BJ (cell line): ENCODE results near the gene PRPSAP1. TPM values are rescaled to one million over a fixed set of nuclear protein-coding genes. Genes with fewer than 3 reads are reported as not detected.

ENCODE experiments used
- CTCF ChIA-PET: fragments of 350-600 bp; formaldehyde crosslinking; extraction: SDS; loops from one replicate; lab custom pipeline; 2021; ENCODE audit warnings: antibody characterized with exemption, inconsistent platforms; lab: Yijun Ruan, JAX
- POLR2A ChIA-PET: fragments of 300-600 bp; sonication (Branson Sonifier 250); formaldehyde crosslinking; extraction: SDS; loops from one replicate; lab custom pipeline; 2021; ENCODE audit warnings: antibody characterized with exemption; lab: Charles Lee
- DNase-seq: peaks from one replicate; pipeline ENCODE4 v3.0.0-alpha.2; 2011; ENCODE audit warnings: low read depth
- H3K27me3 ChIP-seq: 2 replicates; pipeline ENCODE4 v1.6.0; 2011; ENCODE audit warnings: low read length; ENCODE audit not compliant: control insufficient read depth, insufficient read depth
- H3K36me3 ChIP-seq: 2 replicates; pipeline ENCODE4 v1.5.1; 2011; ENCODE audit warnings: low read length; ENCODE audit not compliant: control insufficient read depth, insufficient read depth
- H3K4me3 ChIP-seq: 2 replicates; pipeline ENCODE4 v1.5.1; 2011; ENCODE audit warnings: low read depth, mild to moderate bottlenecking, control low read depth, low read length
- polyA plus RNA-seq: library from polyadenylated mRNA; depleted of rRNA; stranded (reverse); fragments of >200 nt; gene quantifications from 2 replicates; pipeline ENCODE4 v1.2.3, GENCODE V29; 2011
- TF ChIP-seq, protein P1 (sequence below): IDR thresholded peaks from 2 replicates; pipeline ENCODE4 v1.5.1; 2011; ENCODE audit warnings: low read depth, mild to moderate bottlenecking, control low read depth, inconsistent platforms, low read length, moderate library complexity; ENCODE audit not compliant: insufficient read depth

PRPSAP1 gene
- polyA plus RNA-seq, 1 experiment: 72.8 TPM

DNA sequence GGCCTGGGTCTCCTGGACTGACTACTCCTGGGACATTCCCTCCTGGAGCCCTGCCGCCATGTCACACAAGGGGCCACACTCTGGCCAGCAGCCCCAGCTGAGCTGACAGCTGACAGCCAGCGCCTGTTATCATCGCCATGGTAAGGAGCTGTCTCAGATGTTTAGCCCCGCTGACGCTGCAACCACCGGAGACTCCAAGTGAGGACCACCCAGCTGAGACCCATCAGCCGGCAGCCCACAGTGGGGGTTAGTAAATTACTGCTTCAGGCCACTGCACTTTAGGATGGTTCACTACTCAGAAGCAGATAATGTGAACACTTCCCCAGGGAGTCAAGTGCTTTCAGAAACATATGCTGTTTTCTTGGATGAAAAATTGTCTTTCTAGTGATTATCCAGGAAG, 16.1 kb upstream of the PRPSAP1 start:
- ChIA-PET POLR2A (no interaction called here), CTCF (interaction anchor here (0.9 to 4.0 kb wide), 10 partner anchors 8 to 66 kb away, joined by 3 to 36 read pairs (median 5); partner anchors contain the start of genes PRPSAP1 and SPHK1)
- no peak overlapping the region for H3K4me3 ChIP-seq

DNA sequence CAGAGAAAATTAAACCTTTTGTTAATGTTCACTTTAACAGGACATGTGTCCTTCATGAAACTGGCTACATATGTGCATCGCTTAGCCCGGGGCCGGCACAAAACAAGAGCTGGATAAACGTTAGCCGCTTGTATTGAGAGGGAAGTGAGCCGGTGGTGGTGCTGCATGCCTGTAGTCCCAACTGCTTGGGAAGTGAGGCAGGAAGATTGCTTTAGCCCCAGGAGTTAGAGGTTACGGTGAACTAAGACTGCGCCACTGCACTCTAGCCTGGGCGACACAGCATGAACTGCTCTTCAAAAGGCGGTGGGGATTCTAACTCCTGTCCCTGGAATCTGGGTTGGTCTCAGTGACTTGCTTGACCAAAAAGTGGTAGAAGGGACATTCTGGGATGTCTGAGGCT, 15.7 kb upstream of the PRPSAP1 start:
- DNase-seq: no peak
- ChIA-PET POLR2A (no interaction called here), CTCF (interaction anchor here (0.9 to 4.0 kb wide), 7 partner anchors 11 to 69 kb away, joined by 3 to 36 read pairs (median 12); partner anchors contain the start of genes PRPSAP1 and SPHK1)
- H3K27me3 ChIP-seq: no peaks in the 10 kb centered on the region
- no peaks in the 10 kb centered on the region for H3K36me3 ChIP-seq
- no peak overlapping the region for H3K4me3 ChIP-seq
- TF ChIP-seq, protein P1, sequence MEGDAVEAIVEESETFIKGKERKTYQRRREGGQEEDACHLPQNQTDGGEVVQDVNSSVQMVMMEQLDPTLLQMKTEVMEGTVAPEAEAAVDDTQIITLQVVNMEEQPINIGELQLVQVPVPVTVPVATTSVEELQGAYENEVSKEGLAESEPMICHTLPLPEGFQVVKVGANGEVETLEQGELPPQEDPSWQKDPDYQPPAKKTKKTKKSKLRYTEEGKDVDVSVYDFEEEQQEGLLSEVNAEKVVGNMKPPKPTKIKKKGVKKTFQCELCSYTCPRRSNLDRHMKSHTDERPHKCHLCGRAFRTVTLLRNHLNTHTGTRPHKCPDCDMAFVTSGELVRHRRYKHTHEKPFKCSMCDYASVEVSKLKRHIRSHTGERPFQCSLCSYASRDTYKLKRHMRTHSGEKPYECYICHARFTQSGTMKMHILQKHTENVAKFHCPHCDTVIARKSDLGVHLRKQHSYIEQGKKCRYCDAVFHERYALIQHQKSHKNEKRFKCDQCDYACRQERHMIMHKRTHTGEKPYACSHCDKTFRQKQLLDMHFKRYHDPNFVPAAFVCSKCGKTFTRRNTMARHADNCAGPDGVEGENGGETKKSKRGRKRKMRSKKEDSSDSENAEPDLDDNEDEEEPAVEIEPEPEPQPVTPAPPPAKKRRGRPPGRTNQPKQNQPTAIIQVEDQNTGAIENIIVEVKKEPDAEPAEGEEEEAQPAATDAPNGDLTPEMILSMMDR: no peak

More for the DNA sequence above, 16.1 kb upstream of the PRPSAP1 start:
- TF ChIP-seq, protein P1: no peak
- H3K36me3 ChIP-seq: no peaks in the 10 kb centered on the region
- no peak for DNase-seq
- H3K27me3 ChIP-seq: no peaks in the 10 kb centered on the region

DNA sequence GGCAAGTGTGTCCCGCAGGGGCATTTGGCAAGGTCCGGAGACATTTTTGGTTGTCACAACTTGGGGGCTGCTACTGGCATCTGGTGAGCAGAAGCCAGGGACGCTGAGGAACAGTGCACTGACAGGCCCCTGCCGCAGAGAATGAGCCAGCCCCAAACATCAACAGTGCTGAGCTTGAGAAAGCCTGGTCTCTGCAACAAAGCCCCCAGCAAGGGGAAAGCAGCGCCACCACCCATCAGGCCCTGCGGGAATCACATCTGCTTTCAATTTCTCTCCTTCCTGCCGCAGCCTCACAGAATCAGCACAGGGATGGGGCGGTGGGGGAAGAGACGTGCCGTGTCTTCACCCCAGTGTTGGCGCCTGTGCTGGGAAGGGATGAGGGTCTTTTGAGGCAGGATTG, 14.8 kb upstream of the PRPSAP1 start:
- ChIA-PET POLR2A (interaction anchor here (1.0 kb wide), 1 partner anchor 15 kb away, joined by 3 read pairs; the partner anchor contains the start of gene PRPSAP1), CTCF (interaction anchor here (1.1 to 4.0 kb wide), 7 partner anchors 13 to 69 kb away, joined by 3 to 32 read pairs (median 5); partner anchors contain the start of genes PRPSAP1 and SPHK1)
- TF ChIP-seq, protein P1: no peak
- no peaks in the 10 kb centered on the region for H3K27me3 ChIP-seq
- H3K36me3 ChIP-seq: no peaks in the 10 kb centered on the region
- H3K4me3 ChIP-seq: no peak overlapping the region
- DNase-seq: peak; percentile 44

DNA sequence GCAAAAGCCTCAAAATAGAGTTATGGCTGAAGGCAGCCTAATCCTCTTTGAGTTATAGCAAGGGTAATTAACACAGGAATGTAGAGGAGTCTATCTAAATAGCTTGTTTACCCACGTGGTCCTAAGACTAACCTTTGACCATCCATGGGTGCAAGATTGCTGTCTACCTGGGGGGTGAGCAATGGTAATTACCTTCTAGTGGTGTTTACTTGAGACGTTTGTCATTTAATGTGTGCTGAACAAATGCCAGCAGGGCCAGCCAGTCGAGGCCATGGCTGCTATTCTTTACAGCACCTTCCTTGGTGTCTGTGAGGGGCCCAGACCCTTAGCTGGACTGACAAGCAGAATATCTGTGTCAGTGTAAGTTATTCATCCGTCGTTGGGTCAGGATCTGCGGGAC, 13.9 kb upstream of the PRPSAP1 start:
- ChIA-PET CTCF (interaction anchor here (1.4 to 4.0 kb wide), 4 partner anchors 13 to 30 kb away, joined by 4 to 32 read pairs (median 6); partner anchors contain the start of gene SPHK1), POLR2A (no interaction called here)
- Histone ChIP-seq H3K27me3 (no peaks in the 10 kb centered on the region), H3K4me3 (no peak overlapping the region), H3K36me3 (no peaks in the 10 kb centered on the region)
- TF ChIP-seq, protein P1: no peak
- no peak for DNase-seq

DNA sequence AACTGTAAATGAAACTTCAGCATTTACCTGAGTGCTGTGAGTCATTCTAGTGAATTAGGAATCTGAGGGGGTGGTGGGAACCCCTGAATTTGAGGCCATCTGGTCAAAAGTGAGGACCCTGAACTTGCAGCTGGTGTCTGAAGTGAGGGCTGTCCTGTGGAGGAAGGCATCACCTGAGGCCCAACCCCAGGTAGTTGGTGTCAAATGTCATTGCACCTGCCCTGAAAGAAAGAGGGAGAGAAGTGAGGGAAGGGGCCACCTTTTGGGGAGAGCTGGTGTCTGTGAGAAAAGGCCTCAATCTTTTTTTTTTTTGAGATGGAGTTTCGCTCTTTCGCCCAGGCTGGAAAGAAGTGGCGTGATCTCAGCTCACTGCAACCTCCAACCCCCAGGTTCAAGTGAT, 12.5 kb upstream of the PRPSAP1 start:
- no peak for DNase-seq
- TF ChIP-seq, protein P1: no peak
- Histone ChIP-seq H3K36me3 (no peaks in the 10 kb centered on the region), H3K4me3 (no peak overlapping the region), H3K27me3 (no peaks in the 10 kb centered on the region)
- CTCF ChIA-PET: interaction anchor here (0.8 to 3.7 kb wide), 8 partner anchors 9 to 46 kb away, joined by 3 to 22 read pairs (median 6); partner anchors contain the start of genes PRPSAP1 and SPHK1
- POLR2A ChIA-PET: no interaction called here
